NK-92 (cell line): ENCODE results near the gene MRTFA.
"Not testable (repeated sequence)": the region's sequence is repeated elsewhere in the genome, so short reads cannot be mapped to it uniquely, and the experiment has no call there.

Experiments used
- DNase-seq: peaks from one replicate; lab custom pipeline; 2025; ENCODE audit not compliant: unreplicated experiment; lab: John Stamatoyannopoulos, UW

Gene MRTFA

GRCh38 chr22:40660730-40661129, 24.2 kb upstream of the MRTFA start:
- no peak for DNase-seq

GRCh38 chr22:40659166-40659565, 22.6 kb upstream of the MRTFA start:
- no peak for DNase-seq

- DNase-seq = not testable (repeated sequence)
These were observed 20.1 kb upstream of the MRTFA start for GRCh38 chr22:40656651-40657050.

- DNase-seq = not testable (repeated sequence)
These were observed 19.4 kb upstream of the MRTFA start for GRCh38 chr22:40655941-40656340.

- DNase-seq = no peak
These were observed 18.1 kb upstream of the MRTFA start for GRCh38 chr22:40654522-40655167.

GRCh38 chr22:40653361-40653760, 16.8 kb upstream of the MRTFA start:
- DNase-seq = no peak

- no peak for DNase-seq
These were observed 15.3 kb upstream of the MRTFA start for GRCh38 chr22:40651563-40652501.

GRCh38 chr22:40651057-40651456, 14.5 kb upstream of the MRTFA start:
- no peak for DNase-seq

GRCh38 chr22:40648386-40648785, 11.9 kb upstream of the MRTFA start:
- DNase-seq = no peak

- no peak for DNase-seq
These were observed 9.2 kb upstream of the MRTFA start for GRCh38 chr22:40645579-40646197.

GRCh38 chr22:40642316-40642715, 5.8 kb upstream of the MRTFA start:
- no peak for DNase-seq

- DNase-seq = no peak
These were observed 4.8 kb upstream of the MRTFA start for GRCh38 chr22:40641269-40641668.

GRCh38 chr22:40638261-40638660, 1.7 kb upstream of the MRTFA start:
- DNase-seq = no peak

- no peak for DNase-seq
These were observed 948 bp upstream of the MRTFA start for GRCh38 chr22:40637183-40638150.

GRCh38 chr22:40635940-40636379, 559 bp downstream of the MRTFA start:
- no peak for DNase-seq

- no peak for DNase-seq
These were observed 1.2 kb downstream of the MRTFA start for GRCh38 chr22:40635043-40635939.

GRCh38 chr22:40634119-40634903, 2.2 kb downstream of the MRTFA start:
- DNase-seq = no peak

GRCh38 chr22:40633036-40633435, 3.5 kb downstream of the MRTFA start:
- no peak for DNase-seq

- no peak for DNase-seq
These were observed 4.6 kb downstream of the MRTFA start for GRCh38 chr22:40631925-40632324.
